ENCODE results near the gene COL9A1.

DNA sequence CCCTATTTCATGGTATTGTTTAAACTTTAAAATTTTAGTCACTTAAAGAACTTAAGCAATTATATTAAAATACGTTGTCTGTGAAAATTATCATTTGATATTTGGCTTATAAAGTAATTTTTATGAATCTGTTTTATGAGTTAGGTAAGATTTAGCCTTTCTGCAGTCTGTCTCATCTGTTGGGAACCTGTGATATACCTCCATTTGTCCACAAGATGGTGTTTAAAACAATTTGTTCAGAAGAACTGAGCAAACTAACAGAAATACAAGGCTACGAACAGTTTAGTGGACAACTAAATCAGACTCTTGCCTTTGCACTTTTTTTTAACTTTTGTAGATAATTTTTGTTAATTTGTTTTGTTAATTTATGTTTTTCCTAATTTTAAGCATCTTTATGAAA is 92.4 kb downstream of the COL9A1 start:
- TF ChIP-seq, protein P1, sequence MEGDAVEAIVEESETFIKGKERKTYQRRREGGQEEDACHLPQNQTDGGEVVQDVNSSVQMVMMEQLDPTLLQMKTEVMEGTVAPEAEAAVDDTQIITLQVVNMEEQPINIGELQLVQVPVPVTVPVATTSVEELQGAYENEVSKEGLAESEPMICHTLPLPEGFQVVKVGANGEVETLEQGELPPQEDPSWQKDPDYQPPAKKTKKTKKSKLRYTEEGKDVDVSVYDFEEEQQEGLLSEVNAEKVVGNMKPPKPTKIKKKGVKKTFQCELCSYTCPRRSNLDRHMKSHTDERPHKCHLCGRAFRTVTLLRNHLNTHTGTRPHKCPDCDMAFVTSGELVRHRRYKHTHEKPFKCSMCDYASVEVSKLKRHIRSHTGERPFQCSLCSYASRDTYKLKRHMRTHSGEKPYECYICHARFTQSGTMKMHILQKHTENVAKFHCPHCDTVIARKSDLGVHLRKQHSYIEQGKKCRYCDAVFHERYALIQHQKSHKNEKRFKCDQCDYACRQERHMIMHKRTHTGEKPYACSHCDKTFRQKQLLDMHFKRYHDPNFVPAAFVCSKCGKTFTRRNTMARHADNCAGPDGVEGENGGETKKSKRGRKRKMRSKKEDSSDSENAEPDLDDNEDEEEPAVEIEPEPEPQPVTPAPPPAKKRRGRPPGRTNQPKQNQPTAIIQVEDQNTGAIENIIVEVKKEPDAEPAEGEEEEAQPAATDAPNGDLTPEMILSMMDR (IDR thresholded peaks at IDR 0.05), result no peak
- TF ChIP-seq POLR2AphosphoS5 (IDR thresholded peaks at IDR 0.05) (no peak), EP300 (IDR thresholded peaks at IDR 0.05) (no peak), POLR2A (IDR thresholded peaks at IDR 0.05; ENCODE audit: low read depth) (no peak)
